Endothelial cell of umbilical vein (primary cell): ENCODE measurements around the gene TEX48. TPM values are rescaled to one million over a fixed set of nuclear protein-coding genes. Genes with fewer than 3 reads are reported as not detected.

Experiments
- BruUV-seq: library from RNA; stranded (reverse); fragments of 400-500 nt; replicated peaks from 2 replicates; lab custom pipeline; 2021; lab: Mats Ljungman, UMichigan
- CTCF ChIA-PET: fragments of 300-600, 350-600 bp; sonication (Branson Sonifier 250); formaldehyde crosslinking; loops from one replicate; lab custom pipeline; 2021; ENCODE audit warnings: antibody characterized with exemption, inconsistent platforms; lab: Charles Lee
- POLR2A ChIA-PET: fragments of 300-600, 350-600 bp; sonication (Branson Sonifier 250); formaldehyde crosslinking; loops from one replicate; lab custom pipeline; 2021; ENCODE audit warnings: antibody characterized with exemption, inconsistent platforms; lab: Charles Lee
- DNase-seq: peaks from one replicate; pipeline ENCODE4 v3.0.0-alpha.2; 2011; ENCODE audit warnings: low read depth, low spot score
- FAIRE-seq: peaks from 2 replicates; lab custom pipeline; 2011; peaks lifted over from hg19 to GRCh38; lab: Jason Lieb, UNC
- H2AFZ ChIP-seq: 2 replicates; pipeline ENCODE4 v1.6.0; 2012; ENCODE audit warnings: low read depth, low read length, control low read depth, inconsistent platforms
- H3K27ac ChIP-seq: 2 replicates; pipeline ENCODE4 v1.5.1; 2011; ENCODE audit warnings: low read depth, mild to moderate bottlenecking, control low read depth, low read length, moderate library complexity; ENCODE audit not compliant: insufficient read depth
- H3K27me3 ChIP-seq, 2 experiments: 2 replicates each; pipeline versions ENCODE4 v1.6.0 to v1.6.1; 2011; ENCODE audit warnings: low read length in 2 of 2, mixed read lengths in 1 of 2; ENCODE audit not compliant: control insufficient read depth in 2 of 2, insufficient read depth in 2 of 2
- H3K36me3 ChIP-seq, 2 experiments: 2 replicates in 1 of 2; 3 replicates in 1 of 2; pipeline ENCODE4 v1.5.1; 2011; ENCODE audit warnings: low read length in 2 of 2, mild to moderate bottlenecking in 1 of 2, moderate library complexity in 1 of 2; ENCODE audit not compliant: control insufficient read depth in 2 of 2, insufficient read depth in 2 of 2; ENCODE audit errors: extremely low read depth in 1 of 2
- H3K4me1 ChIP-seq: 3 replicates; pipeline ENCODE4 v1.5.1; 2011; ENCODE audit warnings: mild to moderate bottlenecking, low read length; ENCODE audit not compliant: control insufficient read depth, insufficient read depth; ENCODE audit errors: extremely low read depth
- H3K4me2 ChIP-seq: 2 replicates; pipeline ENCODE4 v1.6.1; 2011; ENCODE audit warnings: low read length, control low read depth, mixed read lengths; ENCODE audit not compliant: insufficient read depth
- H3K4me3 ChIP-seq, 3 experiments: fragments of 200-600 bp in 1 of 3; sonication (generic), shearing (Covaris generic) in 1 of 3; replicated peaks in 1 of 3; 2 replicates each; pipeline ENCODE4 v1.5.1; 2011 to 2016; ENCODE audit warnings: control low read depth in 3 of 3, low read length in 3 of 3, mild to moderate bottlenecking in 2 of 3, inconsistent platforms in 1 of 3, low read depth in 1 of 3, moderate library complexity in 1 of 3; ENCODE audit not compliant: insufficient read depth in 1 of 3
- H3K79me2 ChIP-seq: 2 replicates; pipeline ENCODE4 v1.6.0; 2012; ENCODE audit warnings: low read length, inconsistent platforms; ENCODE audit not compliant: control insufficient read depth, insufficient read depth
- H3K9ac ChIP-seq: replicated peaks from 2 replicates; pipeline ENCODE3; 2011; ENCODE audit warnings: low read length, control low read depth; ENCODE audit not compliant: insufficient read depth; ENCODE audit errors: extremely low read depth
- H3K9me1 ChIP-seq: replicated peaks from 3 replicates; pipeline ENCODE4 v1.6.0; 2011; ENCODE audit warnings: mild to moderate bottlenecking, low read length; ENCODE audit not compliant: control insufficient read depth, insufficient read depth; ENCODE audit errors: extremely low read depth
- H3K9me3 ChIP-seq: replicated peaks from 2 replicates; pipeline ENCODE4 v1.5.1; 2012; ENCODE audit warnings: low read length, inconsistent platforms; ENCODE audit not compliant: control insufficient read depth, insufficient read depth
- H4K20me1 ChIP-seq: replicated peaks from 2 replicates; pipeline ENCODE3; 2011; ENCODE audit warnings: mild to moderate bottlenecking, low read length; ENCODE audit not compliant: control insufficient read depth, insufficient read depth; ENCODE audit errors: extremely low read depth
- CTCF ChIP-seq, 2 donors: IDR thresholded peaks; 1 replicate in 1 of 2; 2 replicates in 1 of 2; pipeline ENCODE4 v1.5.1; 2011; ENCODE audit warnings: low read length in 2 of 2, mild to moderate bottlenecking in 2 of 2, moderate library complexity in 2 of 2, control low read depth in 1 of 2, inconsistent platforms in 1 of 2, low read depth in 1 of 2; ENCODE audit not compliant: insufficient read depth in 1 of 2; ENCODE audit errors: extremely low read depth in 1 of 2
- EZH2 ChIP-seq: IDR thresholded peaks from 2 replicates; pipeline ENCODE4 v1.6.1; 2012; ENCODE audit warnings: borderline replicate concordance, low read depth, mild to moderate bottlenecking, moderate library complexity, low read length, inconsistent platforms; ENCODE audit not compliant: severe bottlenecking
- FOS ChIP-seq: IDR thresholded peaks from 2 replicates; pipeline ENCODE4 v1.6.1; 2011; ENCODE audit warnings: mild to moderate bottlenecking, low read length, moderate library complexity, borderline replicate concordance; ENCODE audit not compliant: insufficient read depth
- GATA2 ChIP-seq: IDR thresholded peaks from 2 replicates; pipeline ENCODE4 v1.7.0; 2011; ENCODE audit warnings: low read depth, mild to moderate bottlenecking, moderate library complexity, mixed read lengths, low read length; ENCODE audit not compliant: insufficient read length, insufficient read depth
- JUN ChIP-seq: IDR thresholded peaks from 2 replicates; pipeline ENCODE4 v1.6.1; 2011; ENCODE audit warnings: borderline replicate concordance, low read depth; ENCODE audit not compliant: insufficient read length, insufficient read depth
- MAX ChIP-seq: IDR thresholded peaks from 2 replicates; pipeline ENCODE4 v1.6.1; 2011; ENCODE audit not compliant: insufficient read depth, insufficient read length
- MYC ChIP-seq: IDR thresholded peaks from one replicate; pipeline ENCODE4 v1.6.1; 2011; ENCODE audit warnings: mild to moderate bottlenecking, low read depth, low read length
- POLR2A ChIP-seq: IDR thresholded peaks from 2 replicates; pipeline ENCODE4 v1.6.1; 2012; ENCODE audit warnings: low read depth, mild to moderate bottlenecking, control low read depth, low read length
- POLR2AphosphoS5 ChIP-seq: IDR thresholded peaks from 2 replicates; pipeline ENCODE4 v1.6.1; 2012; ENCODE audit warnings: low read depth, mild to moderate bottlenecking, control low read depth, low read length, moderate library complexity; ENCODE audit not compliant: insufficient read depth
- dilution Hi-C: fragments of 300-500 bp; cut with MboI; formaldehyde crosslinking; loops from one replicate; pipeline ENCODE4 v1.15.0; 2019; ENCODE audit warnings: low sequenced_read_pairs; ENCODE audit not compliant: extremely low pct_ligation_motif_present
- intact Hi-C: fragments of 100-400 bp; cut with micrococcal nuclease; formaldehyde crosslinking; loops from one replicate; pipeline ENCODE4 v1.10.0; 2022
- polyA plus RNA-seq, 4 experiments: library from polyadenylated mRNA; depleted of rRNA in 3 of 4; stranded (reverse) in 3 of 4; unstranded in 1 of 4; fragments of >200 nt; gene quantifications; 2 replicates each; pipeline versions ENCODE4 v1.2.1 to v1.2.3, GENCODE V29; 2011 to 2012; ENCODE audit warnings: missing spikeins in 1 of 4
- total RNA-seq: library from RNA; stranded (reverse); gene quantifications from 2 replicates; pipeline ENCODE4 v1.2.3, GENCODE V29; 2021

TEX48 gene
- total and polyA plus RNA-seq, 2 donors (not counting 3 experiments of a cell fraction or from before 2014, with no cell fraction given), result not detected

- Histone ChIP-seq H3K9me3 (no peaks in the 10 kb centered on the region), H3K36me3 (peaks cover 0 to 7% of the 10 kb centered on the region in 2 experiments), H2AFZ (no peak overlapping the region), H3K4me3 (no peak overlapping the region), H3K27me3 (no peaks in the 10 kb centered on the region), H3K27ac (no peak overlapping the region), H3K9me1 (no peaks in the 10 kb centered on the region), H3K9ac (no peak overlapping the region), H3K79me2 (no peaks in the 10 kb centered on the region), H3K4me2 (no peak overlapping the region), H4K20me1 (no peaks in the 10 kb centered on the region), H3K4me1 (no peaks in the 10 kb centered on the region)
- BruUV-seq, result no TSS peak
- FAIRE-seq, result no peak
- CTCF ChIA-PET, result interaction anchor here (1.4 kb wide), 1 partner anchor 229 kb away, joined by 4 read pairs; no protein-coding TSS in a partner anchor
- dilution Hi-C loops, result no loop called here
- DNase-seq, result no peak
- intact Hi-C loops, result no loop called here
- TF ChIP-seq MYC (no peak), POLR2AphosphoS5 (no peak), MAX (no peak), JUN (no peak), FOS (no peak), CTCF (IDR thresholded peaks at IDR 0.05; ENCODE audit: extremely low read depth in 1 of 2, insufficient read depth in 1 of 2, low read depth in 1 of 2, low read length in 2 of 2) (no peak), EZH2 (no peak), POLR2A (no peak), GATA2 (no peak)
- POLR2A ChIA-PET, result no interaction called here
These were observed 47.6 kb downstream of the TEX48 start for GRCh38 chr9:114634387-114634786.
